K562 (cell line): ENCODE measurements around the gene BOD1L2. TPM values are rescaled to one million over a fixed set of nuclear protein-coding genes. Genes with fewer than 3 reads are reported as not detected.

Source experiments
- ATAC-seq: fragments of 200-7000 bp; cut with Tn5 transposase; 3 replicates; pipeline ENCODE4 v1.9.1; 2020; ENCODE audit warnings: moderate library complexity
- BruUV-seq: library from RNA; stranded (reverse); fragments of 400-500 nt; replicated peaks from 2 replicates; lab custom pipeline; 2021; lab: Mats Ljungman, UMichigan
- CTCF ChIA-PET: fragments of 300-600 bp; formaldehyde crosslinking; extraction: SDS; loops from one replicate; lab custom pipeline; 2021; ENCODE audit warnings: low intra/inter-chr PET ratio; lab: Yijun Ruan, JAX
- POLR2A ChIA-PET: fragments of 300-600, 350-650 bp; sonication (Branson Sonifier 250); formaldehyde crosslinking; extraction: SDS; loops from one replicate; lab custom pipeline; 2021; ENCODE audit warnings: antibody characterized with exemption, inconsistent platforms; lab: Yijun Ruan, JAX
- DNase-seq, 4 experiments: peaks; one replicate each; pipeline versions ENCODE4 v3.0.0 to v3.0.0-alpha.2; 2011 to 2018; ENCODE audit warnings: low spot score in 3 of 4, mixed read lengths in 3 of 4; ENCODE audit errors: extremely low read depth in 1 of 4
- FAIRE-seq: peaks from 2 replicates; lab custom pipeline; 2011; peaks lifted over from hg19 to GRCh38; lab: Jason Lieb, UNC
- H2AFZ ChIP-seq: 2 replicates; pipeline ENCODE4 v1.6.0; 2011; ENCODE audit warnings: low read depth, low read length, control low read depth, inconsistent platforms
- H3K27ac ChIP-seq: fragments of 200-600 bp; 3 replicates; pipeline ENCODE4 v1.8.0; 2011; ENCODE audit warnings: low read depth, mild to moderate bottlenecking, control low read depth, inconsistent platforms, low read length, moderate library complexity, mixed read lengths; ENCODE audit errors: extremely low read depth
- H3K27me3 ChIP-seq, 2 experiments: fragments of 300-600 bp in 1 of 2; 2 replicates in 1 of 2; 3 replicates in 1 of 2; pipeline versions ENCODE4 v1.6.0 to v1.8.0; 2011; ENCODE audit warnings: inconsistent platforms in 2 of 2, low read length in 2 of 2, mild to moderate bottlenecking in 1 of 2, mixed read lengths in 1 of 2, moderate library complexity in 1 of 2; ENCODE audit not compliant: control insufficient read depth in 2 of 2, insufficient read depth in 2 of 2
- H3K36me3 ChIP-seq: fragments of 300-600 bp; 3 replicates; pipeline ENCODE4 v1.8.0; 2011; ENCODE audit warnings: mild to moderate bottlenecking, low read length, inconsistent platforms; ENCODE audit not compliant: control insufficient read depth, insufficient read depth
- H3K4me1 ChIP-seq, 2 experiments: fragments of 200-600 bp in 1 of 2; replicated peaks in 1 of 2; 2 replicates in 1 of 2; 3 replicates in 1 of 2; pipeline versions ENCODE4 v1.5.1 to v1.8.0; 2011; ENCODE audit warnings: inconsistent platforms in 2 of 2, low read length in 2 of 2, mild to moderate bottlenecking in 1 of 2, mixed read lengths in 1 of 2, moderate library complexity in 1 of 2; ENCODE audit not compliant: control insufficient read depth in 2 of 2, insufficient read depth in 2 of 2
- H3K4me2 ChIP-seq: 2 replicates; pipeline ENCODE4 v1.6.1; 2011; ENCODE audit warnings: low read length, control low read depth, inconsistent platforms, mixed read lengths; ENCODE audit not compliant: insufficient read depth
- H3K4me3 ChIP-seq: fragments of 200-600 bp; sonication (generic), shearing (Covaris generic); 2 replicates; pipeline ENCODE4 v1.5.1; 2016; ENCODE audit warnings: control low read depth, inconsistent platforms
- H3K79me2 ChIP-seq: fragments of 200-600 bp; 3 replicates; pipeline ENCODE4 v1.8.0; 2011; ENCODE audit warnings: low read length, inconsistent platforms; ENCODE audit not compliant: control insufficient read depth, insufficient read depth
- H3K9ac ChIP-seq, 2 experiments: 2 replicates each; pipeline versions ENCODE4 v1.6.0 to v1.6.1; 2011; ENCODE audit warnings: low read depth in 2 of 2, low read length in 2 of 2, control low read depth in 1 of 2, inconsistent platforms in 1 of 2, mild to moderate bottlenecking in 1 of 2, mixed read lengths in 1 of 2; ENCODE audit not compliant: insufficient read depth in 1 of 2
- H3K9me1 ChIP-seq: one replicate; pipeline ENCODE4 v1.6.0; 2011; ENCODE audit warnings: inconsistent platforms, mild to moderate bottlenecking, low read length, moderate library complexity; ENCODE audit not compliant: control insufficient read depth, insufficient read depth
- H3K9me3 ChIP-seq: replicated peaks from 2 replicates; pipeline ENCODE4 v1.5.1; 2011; ENCODE audit warnings: low read depth, low read length, inconsistent platforms; ENCODE audit not compliant: control insufficient read depth, insufficient read depth
- H4K20me1 ChIP-seq: replicated peaks from 2 replicates; pipeline ENCODE4 v1.6.1; 2011; ENCODE audit warnings: low read length, inconsistent platforms, mixed read lengths; ENCODE audit not compliant: control insufficient read depth, insufficient read depth
- ASH1L ChIP-seq: fragments of 450-650 bp; IDR thresholded peaks from 2 replicates; pipeline ENCODE4 v1.6.1; 2018; ENCODE audit warnings: borderline replicate concordance, mild to moderate bottlenecking, low read depth; ENCODE audit not compliant: partially characterized antibody
- CREB3 ChIP-seq: fragments of 450-650 bp; conservative IDR thresholded peaks from 2 replicates; pipeline ENCODE4 v1.6.1; 2016; ENCODE audit warnings: missing genetic modification characterization, low read depth, mild to moderate bottlenecking, missing compliant biosample characterization, moderate library complexity
- DACH1 ChIP-seq: fragments of 450-650 bp; IDR thresholded peaks from 2 replicates; pipeline ENCODE4 v1.6.1; 2018; ENCODE audit not compliant: partially characterized antibody
- EZH2 ChIP-seq: IDR thresholded peaks from 2 replicates; pipeline ENCODE4 v1.6.1; 2012; ENCODE audit warnings: low read depth, mild to moderate bottlenecking, inconsistent platforms, low read length, borderline replicate concordance
- FOXO4 ChIP-seq: fragments of 450-650 bp; formaldehyde crosslinking; IDR thresholded peaks from 2 replicates; pipeline ENCODE4 v1.4.0; 2020; ENCODE audit warnings: mild to moderate bottlenecking, moderate library complexity
- HDGF ChIP-seq: fragments of 450-650 bp; IDR thresholded peaks from 2 replicates; pipeline ENCODE4 v1.6.1; 2016
- NR1H2 ChIP-seq: sonication (generic); formaldehyde crosslinking; IDR thresholded peaks from 2 replicates; pipeline ENCODE4 v1.4.0; 2020; ENCODE audit warnings: mild to moderate bottlenecking, missing genetic modification reagents
- NR2C2 ChIP-seq, 2 experiments: fragments of 200-800 bp in 1 of 2; sonication (Bioruptor generic) in 1 of 2; sonication (generic) in 1 of 2; formaldehyde crosslinking in 1 of 2; IDR thresholded peaks; 2 replicates each; pipeline versions ENCODE4 v1.6.1 to v1.8.0; 2016 to 2022; ENCODE audit warnings: mild to moderate bottlenecking in 1 of 2, missing compliant biosample characterization in 1 of 2, missing genetic modification characterization in 1 of 2, missing genetic modification reagents in 1 of 2
- NUFIP1 ChIP-seq: fragments of 450-650 bp; IDR thresholded peaks from 2 replicates; pipeline ENCODE4 v1.6.1; 2018; ENCODE audit not compliant: partially characterized antibody
- PRMT5 ChIP-seq: sonication (generic); formaldehyde crosslinking; IDR thresholded peaks from 2 replicates; pipeline ENCODE4 v1.5.0; 2020; ENCODE audit warnings: missing genetic modification reagents
- TRIM25 ChIP-seq: fragments of 450-650 bp; IDR thresholded peaks from 2 replicates; pipeline ENCODE4 v1.7.0; 2016; ENCODE audit warnings: borderline replicate concordance
- ZNF217 ChIP-seq: sonication (generic); formaldehyde crosslinking; IDR thresholded peaks from 2 replicates; pipeline ENCODE4 v1.8.0; 2022; ENCODE audit warnings: mild to moderate bottlenecking, missing genetic modification reagents
- ZNF445 ChIP-seq: fragments of 250-450 bp; sonication (Bioruptor Pico); IDR thresholded peaks from 2 replicates; pipeline ENCODE4 v1.4.0; 2020; ENCODE audit warnings: low read depth, mild to moderate bottlenecking, moderate library complexity
- ZNF583 ChIP-seq: fragments of 250-450 bp; sonication (Bioruptor Pico); IDR thresholded peaks from 2 replicates; pipeline ENCODE4 v1.4.0; 2020
- ZNF75A ChIP-seq: fragments of 450-650 bp; formaldehyde crosslinking; IDR thresholded peaks from 2 replicates; pipeline ENCODE4 v1.4.0; 2020; ENCODE audit warnings: mild to moderate bottlenecking
- WGBS: fragments of 100-300 bp; shearing (Covaris generic); methylation state at CpG from one replicate; pipeline ENCODE4 v1.1.6; 2016; ENCODE audit warnings: low coverage, mixed read lengths; ENCODE audit not compliant: insufficient coverage; ENCODE audit errors: missing lambda C conversion rate; 5-methylcytosine and 5-hydroxymethylcytosine counted together
- in situ Hi-C: fragments of 300-500 bp; cut with MboI; formaldehyde crosslinking; loops from 4 replicates; pipeline ENCODE4 v1.15.0; 2018; ENCODE audit warnings: inconsistent platforms, mixed read lengths
- intact Hi-C: fragments of 100-400 bp; cut with micrococcal nuclease; formaldehyde crosslinking; loops from 2 replicates; pipeline ENCODE4 v1.14.2; 2022
- polyA plus RNA-seq, 8 experiments: library from polyadenylated mRNA; depleted of rRNA in 4 of 8; stranded (reverse) in 5 of 8; unstranded in 3 of 8; fragments of >200 nt; fragmentation: Nextera tagmentation in 2 of 8; fragmentation: Illumina TruSeq in 1 of 8; extraction: Ambion mirVana in 2 of 8; extraction: Trizol in 1 of 8; gene quantifications; 2 replicates each; pipeline versions ENCODE4 v1.2.1 to v1.2.3, GENCODE V29; 2011 to 2014; ENCODE audit warnings: inconsistent platforms in 1 of 8, missing spikeins in 1 of 8
- total RNA-seq, 7 experiments: library from RNA; depleted of rRNA in 6 of 7; stranded (reverse); fragments of >200 nt in 6 of 7; fragmentation: Illumina TruSeq in 2 of 7; extraction: Trizol in 2 of 7; gene quantifications; 2 replicates each; pipeline versions ENCODE4 v1.2.1 to v1.2.3, GENCODE V29; 2011 to 2021; ENCODE audit warnings: low replicate concordance in 1 of 7

The BOD1L2 gene
- total and polyA plus RNA-seq, 9 of the 15 experiments (the other 6 are each of a cell fraction or from before 2014, with no cell fraction given): 0.03 TPM; not detected in 8

- TF ChIP-seq CREB3 (tag): no peak
- no peak for TF ChIP-seq ZNF445
- no peak for TF ChIP-seq ZNF583 (CRISPR knock-in tag)
- no peak for TF ChIP-seq NUFIP1
- no peak for TF ChIP-seq NR2C2 (CRISPR knock-in tag; IDR thresholded peaks at IDR 0.05)
- TF ChIP-seq NR2C2 (tag; IDR thresholded peaks at IDR 0.05): no peak
- no peak for TF ChIP-seq EZH2
- TF ChIP-seq ASH1L: no peak
- no peak for TF ChIP-seq DACH1
- TF ChIP-seq, all 486 proteins: peak for 0
Measured at GRCh38 chr18:57116598-57117132, 30.2 kb upstream of the BOD1L2 start (continued).

- DNase-seq (no peak), FAIRE-seq (no peak), ATAC-seq (peak; percentile 45)
- H3K4me2 ChIP-seq: no peak overlapping the region; the same call in 1 of the 2 replicates
- H3K79me2 ChIP-seq: no peaks in the 10 kb centered on the region
- no TSS peak for BruUV-seq
- intact Hi-C loops (loop anchor here (2.0 kb wide), 1 partner anchor 325 kb away; no protein-coding TSS in a partner anchor), in situ Hi-C loops (no loop called here)
- ChIA-PET CTCF (no interaction called here), POLR2A (interaction anchor here (1.0 kb wide), 1 partner anchor 28 kb away, joined by 4 read pairs; no protein-coding TSS in a partner anchor)
- no peaks in the 10 kb centered on the region for H3K9me1 ChIP-seq
- H3K4me3 ChIP-seq: peak overlapping the region; percentile 8; the same call in 1 of the 2 replicates
- no peak overlapping the region for H3K27ac ChIP-seq
- peaks cover 0 to 11% of the 10 kb centered on the region in 2 experiments; a peak in 2 of 5 replicates for H3K27me3 ChIP-seq
- H2AFZ ChIP-seq: 0 out of 2 replicates have a peak overlapping the region, but pooled peaks have one; percentile 24
- no peaks in the 10 kb centered on the region for H3K36me3 ChIP-seq
- H3K9me3 ChIP-seq: no peaks in the 10 kb centered on the region
- WGBS: 4% methylated on average over 22 of the region's 33 CpGs
- no peak overlapping the region for H3K9ac ChIP-seq
- peaks cover 0 to 4% of the 10 kb centered on the region in 2 experiments; a peak in 2 of 5 replicates for H3K4me1 ChIP-seq
- H4K20me1 ChIP-seq: no peaks in the 10 kb centered on the region
- TF ChIP-seq HDGF (no peak), ZNF75A (no peak), NR1H2 (CRISPR knock-in tag) (no peak), FOXO4 (CRISPR knock-in tag) (no peak), PRMT5 (no peak), ZNF217 (CRISPR knock-in tag) (no peak), TRIM25 (no peak)
Measured at GRCh38 chr18:57121542-57122112, 25.3 kb upstream of the BOD1L2 start.
